HG02571 (cell line): ENCODE measurements around the gene PHF2.

Experiments used
- ATAC-seq: cut with Tn5 transposase; IDR thresholded peaks from one replicate; pipeline ENCODE4 v1.9.1; 2021; ENCODE audit warnings: mild to moderate bottlenecking, moderate library complexity; ENCODE audit not compliant: unreplicated experiment

PHF2 gene

GRCh38 chr9:93676310-93677047 lies 100.1 kb downstream of the PHF2 start:
- no peak for ATAC-seq

GRCh38 chr9:93677048-93677571 lies 100.7 kb downstream of the PHF2 start:
- no peak for ATAC-seq

- ATAC-seq = no peak
These were observed 101.3 kb downstream of the PHF2 start for GRCh38 chr9:93677641-93678136.

GRCh38 chr9:93678199-93679019 lies 102.0 kb downstream of the PHF2 start:
- no peak for ATAC-seq

GRCh38 chr9:93679536-93680442 lies 103.4 kb downstream of the PHF2 start:
- ATAC-seq = no peak

- no peak for ATAC-seq
These were observed 104.3 kb downstream of the PHF2 start for GRCh38 chr9:93680443-93681268.

- ATAC-seq = no peak
These were observed 105.1 kb downstream of the PHF2 start for GRCh38 chr9:93681269-93682154.

GRCh38 chr9:93682155-93682968 lies 106.0 kb downstream of the PHF2 start:
- ATAC-seq = no peak

GRCh38 chr9:93683331-93684134 lies 107.1 kb downstream of the PHF2 start:
- no peak for ATAC-seq

- no peak for ATAC-seq
These were observed 107.9 kb downstream of the PHF2 start for GRCh38 chr9:93684161-93684765.

GRCh38 chr9:93684806-93685543 lies 108.6 kb downstream of the PHF2 start:
- ATAC-seq = no peak

GRCh38 chr9:93686127-93686879 lies 109.9 kb downstream of the PHF2 start:
- no peak for ATAC-seq

- ATAC-seq = no peak
These were observed 110.5 kb downstream of the PHF2 start for GRCh38 chr9:93686880-93687236.

GRCh38 chr9:93690618-93691017 lies 114.2 kb downstream of the PHF2 start:
- no peak for ATAC-seq

- no peak for ATAC-seq
These were observed 116.7 kb downstream of the PHF2 start for GRCh38 chr9:93693129-93693528.
